ENCODE results near the gene CLIP2. TPM values are rescaled to one million over a fixed set of nuclear protein-coding genes. Genes with fewer than 3 reads are reported as not detected.

Gene CLIP2
- total RNA-seq, 1 donor from 2014 or later, result 48.9 TPM

GRCh38 chr7:74277636-74278035 is 11.6 kb upstream of the CLIP2 start:
- no peak for TF ChIP-seq CTCF (conservative IDR thresholded peaks at IDR 0.05)
- Mint-ChIP-seq H3K4me1 (ENCODE audit: unreplicated experiment) (peaks cover 10% of the 10 kb centered on the region), H3K4me3 (no peak overlapping the region), H3K9me3 (no peaks in the 10 kb centered on the region), H3K27me3 (no peaks in the 10 kb centered on the region), H3K36me3 (no peaks in the 10 kb centered on the region), H3K27ac (no peak overlapping the region)
- no peak for DNase-seq (ENCODE audit: extremely low spot score, unreplicated experiment)

- Mint-ChIP-seq H3K4me3 (no peak overlapping the region), H3K9me3 (no peaks in the 10 kb centered on the region), H3K27ac (no peak overlapping the region), H3K36me3 (no peaks in the 10 kb centered on the region), H3K27me3 (no peaks in the 10 kb centered on the region), H3K4me1 (ENCODE audit: unreplicated experiment) (peaks cover 9% of the 10 kb centered on the region)
- TF ChIP-seq CTCF (conservative IDR thresholded peaks at IDR 0.05), result no peak
- DNase-seq (ENCODE audit: extremely low spot score, unreplicated experiment), result no peak
Measured at GRCh38 chr7:74280985-74281384, 8.2 kb upstream of the CLIP2 start.

GRCh38 chr7:74282748-74283459 is 6.3 kb upstream of the CLIP2 start:
- no peaks in the 10 kb centered on the region for H3K36me3 Mint-ChIP-seq
- peak overlapping the region; percentile 70 for H3K27ac Mint-ChIP-seq
- peaks cover 9% of the 10 kb centered on the region for H3K4me1 Mint-ChIP-seq (ENCODE audit: unreplicated experiment)
- no peaks in the 10 kb centered on the region for H3K27me3 Mint-ChIP-seq
- no peak for TF ChIP-seq CTCF (conservative IDR thresholded peaks at IDR 0.05)
- no peak for DNase-seq (ENCODE audit: extremely low spot score, unreplicated experiment)
- H3K4me3 Mint-ChIP-seq, result no peak overlapping the region
- H3K9me3 Mint-ChIP-seq, result no peaks in the 10 kb centered on the region

- TF ChIP-seq CTCF (conservative IDR thresholded peaks at IDR 0.05), result no peak
- no peak overlapping the region for H3K4me3 Mint-ChIP-seq
Measured at GRCh38 chr7:74283858-74284447, 5.3 kb upstream of the CLIP2 start.

GRCh38 chr7:74284781-74285259 is 4.4 kb upstream of the CLIP2 start:
- peaks cover 15% of the 10 kb centered on the region for H3K4me1 Mint-ChIP-seq (ENCODE audit: unreplicated experiment)
- peak overlapping the region; percentile 46 for H3K27ac Mint-ChIP-seq
- H3K36me3 Mint-ChIP-seq, result no peaks in the 10 kb centered on the region
- no peak for DNase-seq (ENCODE audit: extremely low spot score, unreplicated experiment)
- no peaks in the 10 kb centered on the region for H3K27me3 Mint-ChIP-seq
- H3K4me3 Mint-ChIP-seq, result no peak overlapping the region
- H3K9me3 Mint-ChIP-seq, result no peaks in the 10 kb centered on the region
- TF ChIP-seq CTCF (conservative IDR thresholded peaks at IDR 0.05), result no peak

More at GRCh38 chr7:74283858-74284447, 5.3 kb upstream of the CLIP2 start:
- Mint-ChIP-seq H3K4me1 (ENCODE audit: unreplicated experiment) (peaks cover 19% of the 10 kb centered on the region), H3K27me3 (no peaks in the 10 kb centered on the region), H3K27ac (peak overlapping the region; percentile 29), H3K9me3 (no peaks in the 10 kb centered on the region), H3K36me3 (no peaks in the 10 kb centered on the region)
- no peak for DNase-seq (ENCODE audit: extremely low spot score, unreplicated experiment)

Measured in type B pancreatic cell (in vitro differentiated cells).